GM18511 (cell line): ENCODE results near the gene PPP1R14D.
A peak's percentile ranks its signal among the peaks of the same experiment; 100 is the strongest.

Experiments
- ATAC-seq: cut with Tn5 transposase; IDR thresholded peaks from one replicate; pipeline ENCODE4 v1.9.1; 2021; ENCODE audit warnings: mild to moderate bottlenecking, moderate library complexity; ENCODE audit not compliant: unreplicated experiment

PPP1R14D gene

GRCh38 chr15:40853241-40853890 is 24.9 kb upstream of the PPP1R14D start:
- ATAC-seq = no peak

GRCh38 chr15:40852529-40852928 is 24.0 kb upstream of the PPP1R14D start:
- no peak for ATAC-seq

GRCh38 chr15:40850576-40851112 is 22.1 kb upstream of the PPP1R14D start:
- ATAC-seq = no peak

- ATAC-seq = peak; percentile 70
These were observed 18.9 kb upstream of the PPP1R14D start for GRCh38 chr15:40847223-40847961.

GRCh38 chr15:40846841-40847222 is 18.3 kb upstream of the PPP1R14D start:
- ATAC-seq = peak; percentile 17

GRCh38 chr15:40845511-40846284 is 17.2 kb upstream of the PPP1R14D start:
- ATAC-seq = no peak

- ATAC-seq = no peak
These were observed 16.5 kb upstream of the PPP1R14D start for GRCh38 chr15:40845036-40845435.

- ATAC-seq = no peak
These were observed 16.2 kb upstream of the PPP1R14D start for GRCh38 chr15:40844696-40845030.

- no peak for ATAC-seq
These were observed 15.6 kb upstream of the PPP1R14D start, which contains the start of gene SPINT1 for GRCh38 chr15:40843885-40844695. Gene SPINT1 (plus strand): TSS chr15:40844048. CDS start chr15:40844555, 507 bp downstream.

GRCh38 chr15:40843261-40843884 is 14.9 kb upstream of the PPP1R14D start:
- no peak for ATAC-seq

- no peak for ATAC-seq
These were observed 13.2 kb upstream of the PPP1R14D start for GRCh38 chr15:40841741-40842140.

- no peak for ATAC-seq
These were observed 10.2 kb upstream of the PPP1R14D start for GRCh38 chr15:40838756-40839155.

GRCh38 chr15:40836020-40836419 is 7.5 kb upstream of the PPP1R14D start:
- ATAC-seq = no peak

- ATAC-seq = no peak
These were observed 4.4 kb upstream of the PPP1R14D start for GRCh38 chr15:40832903-40833302.

GRCh38 chr15:40831861-40832260 is 3.4 kb upstream of the PPP1R14D start:
- no peak for ATAC-seq

GRCh38 chr15:40830884-40831283 is 2.4 kb upstream of the PPP1R14D start:
- no peak for ATAC-seq

GRCh38 chr15:40829115-40829514 is 607 bp upstream of the PPP1R14D start:
- ATAC-seq = no peak

GRCh38 chr15:40826423-40827075 is 2.0 kb downstream of the PPP1R14D start:
- no peak for ATAC-seq

- ATAC-seq = no peak
These were observed 2.7 kb downstream of the PPP1R14D start for GRCh38 chr15:40825661-40826422.
